WTC11 (cell line): Measurements from ENCODE around the gene GPX3.

ENCODE experiments used
- CREB1 ChIP-seq: sonication (generic); formaldehyde crosslinking; IDR thresholded peaks from 2 replicates; pipeline ENCODE4 v1.8.0; 2023; ENCODE audit warnings: mild to moderate bottlenecking, missing genetic modification reagents
- STAT6 ChIP-seq: sonication (generic); formaldehyde crosslinking; conservative IDR thresholded peaks from 2 replicates; pipeline ENCODE4 v1.8.1; 2023; ENCODE audit warnings: mild to moderate bottlenecking, low read depth, missing genetic modification reagents, moderate library complexity

- no peak for TF ChIP-seq CREB1 (CRISPR knock-in tag)
- no peak for TF ChIP-seq STAT6 (CRISPR knock-in tag)
These were observed 37.9 kb downstream of the GPX3 start for GRCh38 chr5:151058301-151058700.
